ENCODE results near the gene HOXB7. TPM values are rescaled to one million over a fixed set of nuclear protein-coding genes. Genes with fewer than 3 reads are reported as not detected.
A peak's percentile ranks its signal among the peaks of the same experiment; 100 is the strongest.

Gene HOXB7
- total RNA-seq, 1 experiment from 2014 or later, result 18.8 TPM

GRCh38 chr17:48630009-48630924, 19.4 kb upstream of the HOXB7 start:
- Histone ChIP-seq H3K4me3 (no peak overlapping the region), H3K36me3 (no peaks in the 10 kb centered on the region), H3K9me3 (replicated peaks) (no peaks in the 10 kb centered on the region), H3K27me3 (peaks cover 5% of the 10 kb centered on the region; the same call in 1 of the 2 replicates), H3K4me1 (no peaks in the 10 kb centered on the region; the same call in none of the 2 replicates), H3K27ac (no peak overlapping the region)
- DNase-seq, result no peak

DNA sequence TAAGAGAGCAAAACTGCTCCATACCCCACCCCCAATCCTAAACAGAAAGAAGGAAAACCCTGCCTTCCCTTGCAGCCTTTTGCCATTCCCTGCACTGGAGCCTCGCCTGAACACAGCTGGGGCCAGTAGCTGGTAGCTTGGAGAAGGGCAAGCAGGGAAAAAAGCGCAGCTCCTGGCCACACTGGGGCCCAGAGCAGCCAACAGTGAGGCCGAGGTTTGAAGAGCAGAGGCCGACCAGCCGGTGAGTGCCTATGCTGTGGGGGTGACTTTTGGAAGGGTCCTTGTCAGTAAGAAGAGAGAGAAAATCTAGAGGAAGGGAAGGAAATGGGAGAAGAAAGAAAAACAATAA, 18.6 kb upstream of the HOXB7 start:
- DNase-seq, result no peak
- Histone ChIP-seq H3K27ac (no peak overlapping the region), H3K4me3 (no peak overlapping the region), H3K4me1 (no peaks in the 10 kb centered on the region; the same call in 1 of the 2 replicates), H3K36me3 (no peaks in the 10 kb centered on the region), H3K27me3 (peaks cover 11% of the 10 kb centered on the region), H3K9me3 (replicated peaks) (no peaks in the 10 kb centered on the region)

DNA sequence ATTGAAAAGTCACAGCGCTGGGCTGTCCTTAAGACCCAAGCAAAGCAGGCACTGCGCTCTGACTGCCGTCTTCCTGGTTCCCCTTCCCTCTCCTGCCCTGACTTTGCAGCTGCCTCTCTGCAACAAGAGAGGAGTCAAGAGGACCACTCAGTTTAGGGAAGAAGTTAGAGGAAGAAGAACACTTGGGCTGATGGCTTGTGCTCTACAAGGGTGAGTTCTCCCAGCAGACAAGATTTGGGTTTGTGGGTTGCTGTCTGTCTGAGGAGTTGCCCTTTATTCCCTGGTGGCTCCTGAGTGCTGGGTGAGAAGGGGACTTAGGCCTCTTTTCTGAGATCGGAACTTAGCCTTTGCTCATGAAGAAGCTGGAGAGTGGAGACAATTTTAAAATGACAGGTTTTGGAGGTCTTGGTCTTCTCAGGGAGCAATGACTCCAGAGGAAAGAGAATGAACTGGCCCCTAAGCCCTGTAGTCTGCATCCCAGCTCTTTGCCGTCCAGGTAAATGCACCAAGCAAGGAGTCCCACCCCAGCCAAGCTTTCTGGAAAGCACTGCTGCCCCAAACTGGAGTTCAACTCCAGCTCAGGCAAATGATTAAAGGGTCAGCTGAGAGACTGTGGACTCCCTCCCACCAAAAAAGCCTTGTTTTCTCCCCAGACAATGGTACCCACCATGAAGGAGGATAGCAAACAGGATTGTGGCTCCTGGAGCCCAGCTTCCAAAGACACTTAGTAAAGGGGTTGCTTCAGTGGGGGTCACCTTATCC, 18.0 kb upstream of the HOXB7 start:
- H3K4me1 ChIP-seq, result no peaks in the 10 kb centered on the region; the same call in 1 of the 2 replicates
- H3K9me3 ChIP-seq (replicated peaks), result no peaks in the 10 kb centered on the region
- DNase-seq, result no peak
- H3K4me3 ChIP-seq, result no peak overlapping the region
- peaks cover 16% of the 10 kb centered on the region for H3K27me3 ChIP-seq
- H3K27ac ChIP-seq, result no peak overlapping the region
- H3K36me3 ChIP-seq, result no peaks in the 10 kb centered on the region

- Histone ChIP-seq H3K36me3 (no peaks in the 10 kb centered on the region), H3K27ac (no peak overlapping the region), H3K4me1 (no peaks in the 10 kb centered on the region; the same call in 1 of the 2 replicates), H3K4me3 (no peak overlapping the region), H3K9me3 (replicated peaks) (no peaks in the 10 kb centered on the region), H3K27me3 (peaks cover 17% of the 10 kb centered on the region)
- no peak for DNase-seq
These were observed 17.1 kb upstream of the HOXB7 start for GRCh38 chr17:48627623-48628521.

DNA sequence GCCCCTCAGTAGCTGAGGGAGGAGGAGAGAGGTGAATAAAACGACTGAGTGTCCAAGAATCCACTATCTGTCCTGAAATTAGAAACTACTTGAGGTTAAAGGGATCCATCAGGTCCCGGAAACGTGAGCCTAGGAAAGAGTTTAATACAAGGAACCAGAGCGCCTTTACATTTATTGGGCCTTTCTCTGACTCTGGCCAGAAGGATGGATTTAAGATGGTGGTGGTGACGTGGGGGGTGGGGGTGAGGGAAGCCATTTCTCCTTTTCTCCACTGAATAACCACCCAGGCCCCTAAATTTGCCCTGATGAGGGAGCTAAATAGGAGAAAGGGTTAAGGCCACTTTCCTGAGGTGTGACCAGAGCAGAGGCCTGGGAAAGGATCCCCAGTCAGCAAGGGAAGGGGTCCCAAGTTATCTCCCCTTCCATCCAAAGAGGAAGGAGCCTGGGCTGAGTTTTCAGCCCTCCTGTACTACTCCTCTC, 16.3 kb upstream of the HOXB7 start:
- Histone ChIP-seq H3K9me3 (replicated peaks) (no peaks in the 10 kb centered on the region), H3K36me3 (no peaks in the 10 kb centered on the region), H3K4me1 (no peaks in the 10 kb centered on the region; the same call in 1 of the 2 replicates), H3K4me3 (peak overlapping the region; percentile 59), H3K27ac (peak overlapping the region; percentile 8; the same call in 1 of the 2 replicates), H3K27me3 (peaks cover 17% of the 10 kb centered on the region)
- peak in 1 of 2 experiments; percentile 20 for DNase-seq

DNA sequence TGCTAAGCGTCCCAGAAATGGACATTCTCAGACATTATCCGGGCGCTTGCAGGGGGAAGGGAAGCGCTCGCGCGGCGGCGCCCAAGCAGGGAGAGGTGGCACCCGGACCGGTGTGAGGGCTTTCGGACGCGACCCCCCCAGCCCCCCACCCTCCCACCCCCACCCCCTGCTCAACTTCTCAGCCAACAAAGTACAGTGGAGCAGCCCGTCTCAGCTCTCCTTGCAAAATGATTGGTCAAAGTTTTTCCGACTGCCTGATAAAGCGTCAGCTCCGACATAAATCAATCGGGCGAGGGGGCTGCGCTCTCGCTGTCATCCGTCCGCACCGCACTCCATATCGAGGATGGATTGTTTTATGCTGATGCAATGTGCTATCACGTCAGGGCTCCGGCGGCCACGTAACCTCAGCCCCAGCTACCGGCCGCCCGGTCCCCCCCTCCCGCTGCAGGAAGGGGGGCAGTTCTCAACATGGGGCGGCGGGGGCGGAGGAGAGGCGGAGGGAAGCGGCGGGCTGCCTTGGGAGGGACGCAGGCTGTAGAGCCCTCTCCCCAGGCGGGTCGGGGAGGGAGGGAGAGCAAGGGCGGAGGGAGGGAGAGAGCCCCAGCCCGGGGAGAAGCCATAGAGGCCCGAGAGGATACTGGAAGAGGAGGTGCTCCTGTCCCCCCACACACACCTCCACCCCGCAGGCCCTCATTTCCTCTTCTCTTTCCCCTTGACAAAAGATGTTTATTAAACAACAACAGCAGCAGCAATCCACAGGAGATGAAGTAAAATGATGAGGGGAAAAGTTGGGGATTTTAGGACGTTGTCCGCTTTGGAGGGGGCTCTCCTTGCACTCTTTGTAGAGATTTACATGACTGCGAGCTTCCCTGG, 15.7 kb upstream of the HOXB7 start, which contains the start of gene HOXB9:
Gene HOXB9, minus strand, starts transcription at position 114 of the 873 bp plus-strand sequence. Its CDS starts 89 bp downstream, at position 25.
- no peaks in the 10 kb centered on the region; the same call in 1 of the 2 replicates for H3K4me1 ChIP-seq
- H3K9me3 ChIP-seq (replicated peaks), result no peaks in the 10 kb centered on the region
- peaks cover 17% of the 10 kb centered on the region for H3K27me3 ChIP-seq
- H3K27ac ChIP-seq, result peak within 1 kb of the TSS; percentile 8; the same call in 1 of the 2 replicates
- no peaks in the 10 kb centered on the region for H3K36me3 ChIP-seq
- DNase-seq, result peak; percentile 61 to 62
- peak within 1 kb of the TSS; percentile 59 for H3K4me3 ChIP-seq

DNA sequence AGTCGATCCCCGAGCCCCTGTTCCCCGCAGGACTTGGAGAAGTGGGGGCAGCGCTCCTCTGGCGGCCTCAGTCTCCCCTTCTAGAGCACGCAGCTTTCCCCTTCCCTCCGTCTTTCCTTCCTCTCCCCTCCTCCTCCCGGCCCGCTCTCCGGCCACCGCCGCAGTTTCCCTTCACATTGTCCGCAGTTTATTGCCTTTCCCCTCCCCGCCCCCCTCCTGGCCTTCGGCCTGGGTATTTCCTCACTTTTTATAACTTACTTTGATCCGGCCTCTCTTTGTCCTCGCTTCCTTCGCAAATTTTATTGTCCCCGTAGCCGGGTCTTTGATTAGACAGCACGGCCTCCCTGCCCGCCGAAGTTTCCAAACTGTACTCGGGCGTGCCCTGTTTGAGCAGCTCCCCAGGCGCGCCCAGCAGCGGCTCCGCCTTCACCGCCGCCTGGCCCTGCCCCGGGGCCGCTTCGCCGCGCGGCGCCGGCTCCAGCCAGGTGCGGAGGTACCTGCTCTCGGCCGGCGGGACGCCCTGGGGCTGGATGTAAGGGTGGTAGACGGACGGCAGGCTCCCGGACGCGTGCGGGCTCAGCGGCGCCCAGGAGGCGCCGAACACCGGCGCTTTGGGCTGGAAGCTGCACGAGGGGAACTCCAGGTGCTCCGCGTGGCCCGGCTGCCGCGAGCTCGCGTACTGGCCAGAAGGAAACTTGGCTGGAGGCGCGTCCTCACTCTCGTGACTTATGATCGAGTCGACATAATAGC, 14.9 kb upstream of the HOXB7 start:
- Histone ChIP-seq H3K4me3 (peak overlapping the region; percentile 59), H3K27ac (no peak overlapping the region), H3K4me1 (no peaks in the 10 kb centered on the region; the same call in 1 of the 2 replicates), H3K36me3 (no peaks in the 10 kb centered on the region), H3K27me3 (peaks cover 12% of the 10 kb centered on the region), H3K9me3 (replicated peaks) (no peaks in the 10 kb centered on the region)
- DNase-seq, result peak; percentile 30 to 53

DNA sequence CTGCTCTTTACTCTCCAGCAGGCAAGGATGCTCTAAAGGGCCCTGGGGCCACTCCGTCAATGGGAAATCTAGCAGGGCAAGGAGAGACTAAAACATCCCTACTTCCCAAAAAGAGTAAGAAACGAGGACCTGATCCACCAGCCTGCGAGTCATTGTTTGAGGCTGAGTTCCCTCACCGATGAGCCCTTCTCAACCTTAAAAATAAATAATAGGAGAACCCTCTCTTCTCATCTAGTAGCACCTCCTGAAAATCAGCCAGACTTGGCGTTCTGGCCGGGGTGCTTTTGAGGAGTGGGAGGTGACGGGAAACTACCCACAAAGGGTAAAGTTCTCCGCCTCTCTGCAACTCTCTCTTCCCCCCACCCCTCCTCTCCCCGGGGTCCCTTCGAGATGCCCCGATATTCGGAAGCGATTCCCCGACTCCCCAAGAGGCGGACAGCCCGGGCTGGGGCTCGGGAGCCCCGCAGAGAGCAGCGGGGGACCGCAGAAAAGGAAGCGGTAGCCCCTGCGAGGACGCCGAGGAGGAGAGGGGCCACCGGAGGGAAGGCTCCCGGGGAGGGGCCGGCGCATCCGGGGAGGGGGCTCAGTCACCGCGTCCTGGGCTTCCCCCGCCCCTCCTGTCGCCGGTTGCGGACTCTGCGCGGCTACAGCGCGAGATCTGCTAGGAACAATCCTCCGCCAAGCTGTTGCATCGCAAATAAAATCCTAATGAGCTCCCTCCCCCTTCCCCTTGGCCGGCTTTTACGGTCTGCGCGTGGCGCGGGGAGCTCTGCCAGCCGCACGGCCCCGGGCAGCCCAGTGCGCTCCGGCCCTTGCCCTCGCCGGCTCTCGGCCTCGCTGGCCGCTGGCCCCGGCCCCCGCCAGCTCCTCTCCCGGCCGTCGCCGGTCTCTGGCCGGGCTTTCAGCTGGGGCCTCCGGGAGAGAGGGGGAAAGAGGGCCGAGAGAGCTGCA, 14.0 kb upstream of the HOXB7 start:
- H3K27ac ChIP-seq, result no peak overlapping the region
- H3K9me3 ChIP-seq (replicated peaks), result no peaks in the 10 kb centered on the region
- peaks cover 12% of the 10 kb centered on the region for H3K27me3 ChIP-seq
- no peaks in the 10 kb centered on the region for H3K36me3 ChIP-seq
- peak; percentile 29 to 49 for DNase-seq
- H3K4me1 ChIP-seq, result no peaks in the 10 kb centered on the region; the same call in 1 of the 2 replicates
- H3K4me3 ChIP-seq, result peak overlapping the region; percentile 59

GRCh38 chr17:48624118-48624517, 13.3 kb upstream of the HOXB7 start:
- Histone ChIP-seq H3K4me3 (no peak overlapping the region), H3K4me1 (no peaks in the 10 kb centered on the region; the same call in 1 of the 2 replicates), H3K9me3 (replicated peaks) (no peaks in the 10 kb centered on the region), H3K36me3 (no peaks in the 10 kb centered on the region), H3K27me3 (peaks cover 12% of the 10 kb centered on the region), H3K27ac (no peak overlapping the region)
- DNase-seq, result no peak

DNA sequence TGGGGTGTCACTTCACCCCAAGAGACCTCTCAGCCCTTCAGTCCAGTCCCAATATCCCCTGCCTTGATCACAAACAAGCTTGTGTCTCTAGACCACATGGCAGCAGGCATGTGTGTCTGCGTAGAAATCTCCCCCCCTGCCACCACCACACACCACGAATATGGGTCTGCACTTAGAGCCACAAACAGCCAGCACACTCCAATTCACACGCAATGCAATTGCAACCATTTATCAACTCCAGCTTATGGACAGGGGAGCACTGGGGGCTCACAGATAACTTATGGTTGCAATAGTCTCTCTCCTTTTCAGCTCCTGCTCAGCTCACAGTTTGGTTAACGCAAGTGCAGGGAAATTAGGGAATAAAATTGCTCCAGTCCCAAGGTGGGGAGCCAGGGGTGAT, 12.8 kb upstream of the HOXB7 start:
- Histone ChIP-seq H3K4me1 (no peaks in the 10 kb centered on the region; the same call in 1 of the 2 replicates), H3K27me3 (peaks cover 13% of the 10 kb centered on the region), H3K9me3 (replicated peaks) (no peaks in the 10 kb centered on the region), H3K36me3 (no peaks in the 10 kb centered on the region), H3K4me3 (no peak overlapping the region), H3K27ac (no peak overlapping the region)
- DNase-seq, result no peak

GRCh38 chr17:48622857-48623256, 12.0 kb upstream of the HOXB7 start:
- H3K9me3 ChIP-seq (replicated peaks), result no peaks in the 10 kb centered on the region
- no peak for DNase-seq
- H3K4me3 ChIP-seq, result no peak overlapping the region
- no peaks in the 10 kb centered on the region; the same call in 1 of the 2 replicates for H3K4me1 ChIP-seq
- no peaks in the 10 kb centered on the region for H3K36me3 ChIP-seq
- no peak overlapping the region for H3K27ac ChIP-seq
- peaks cover 20% of the 10 kb centered on the region for H3K27me3 ChIP-seq

Data from SJCRH30 (cell line).